ENCODE data around the gene TRNAU1AP. TPM values are rescaled to one million over a fixed set of nuclear protein-coding genes. Genes with fewer than 3 reads are reported as not detected.

Gene TRNAU1AP
- total and polyA plus RNA-seq, 2 of the 13 experiments (the other 11 are each of a cell fraction or from before 2014, with no cell fraction given) = 29.0 to 42.9 TPM

GRCh38 chr1:28581531-28582247 is 28.8 kb downstream of the TRNAU1AP start (continued):
- peak in 1 of 2 experiments; percentile 80; a peak in 2 of 4 replicates for TF ChIP-seq REST (IDR thresholded peaks at IDR 0.05; ENCODE audit: borderline replicate concordance in 1 of 2, low read depth in 1 of 2, low read length in 2 of 2)
- peak; percentile 15; the same call in 1 of the 2 replicates for TF ChIP-seq STAG1 (CRISPR knock-in tag; IDR thresholded peaks at IDR 0.05)
- TF ChIP-seq, protein P1, sequence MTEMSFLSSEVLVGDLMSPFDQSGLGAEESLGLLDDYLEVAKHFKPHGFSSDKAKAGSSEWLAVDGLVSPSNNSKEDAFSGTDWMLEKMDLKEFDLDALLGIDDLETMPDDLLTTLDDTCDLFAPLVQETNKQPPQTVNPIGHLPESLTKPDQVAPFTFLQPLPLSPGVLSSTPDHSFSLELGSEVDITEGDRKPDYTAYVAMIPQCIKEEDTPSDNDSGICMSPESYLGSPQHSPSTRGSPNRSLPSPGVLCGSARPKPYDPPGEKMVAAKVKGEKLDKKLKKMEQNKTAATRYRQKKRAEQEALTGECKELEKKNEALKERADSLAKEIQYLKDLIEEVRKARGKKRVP (CRISPR knock-in tag; IDR thresholded peaks at IDR 0.05) = 0 out of 4 replicates have a peak, but pooled peaks of 1 of the 2 experiments have one; percentile 73
- TF ChIP-seq, protein P2, sequence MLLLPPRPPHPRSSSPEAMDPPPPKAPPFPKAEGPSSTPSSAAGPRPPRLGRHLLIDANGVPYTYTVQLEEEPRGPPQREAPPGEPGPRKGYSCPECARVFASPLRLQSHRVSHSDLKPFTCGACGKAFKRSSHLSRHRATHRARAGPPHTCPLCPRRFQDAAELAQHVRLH (CRISPR knock-in tag; IDR thresholded peaks at IDR 0.05; ENCODE audit: borderline replicate concordance, low read depth) = peak; percentile 93
- TF ChIP-seq DR1 (CRISPR knock-in tag; IDR thresholded peaks at IDR 0.05) = peak; percentile 99
- peak; percentile 15; the same call in 1 of the 2 replicates for TF ChIP-seq NCOR1 (IDR thresholded peaks at IDR 0.05; ENCODE audit: borderline replicate concordance, low read length)
- TF ChIP-seq ZNF432 (CRISPR knock-in tag; IDR thresholded peaks at IDR 0.05; ENCODE audit: borderline replicate concordance) = no peak
- TF ChIP-seq TSC22D2 (CRISPR knock-in tag; IDR thresholded peaks at IDR 0.05; ENCODE audit: borderline replicate concordance) = peak; percentile 93
- no peak; the same call in 1 of the 2 replicates for TF ChIP-seq MTF1 (CRISPR knock-in tag; IDR thresholded peaks at IDR 0.05)
- peak; percentile 64; the same call in 1 of the 2 replicates for TF ChIP-seq JUND (CRISPR knock-in tag; IDR thresholded peaks at IDR 0.05)
- TF ChIP-seq ZC3H13 (CRISPR knock-in tag; IDR thresholded peaks at IDR 0.05) = peak; percentile 69; the same call in 1 of the 2 replicates
- TF ChIP-seq NR2F2 (IDR thresholded peaks at IDR 0.05; ENCODE audit: borderline replicate concordance, low read depth) = peak; percentile 68; the same call in 1 of the 2 replicates
- 0 out of 2 replicates have a peak, but pooled peaks have one; percentile 38 for TF ChIP-seq ZFP36L1 (CRISPR knock-in tag; IDR thresholded peaks at IDR 0.05)
- TF ChIP-seq, protein P3, sequence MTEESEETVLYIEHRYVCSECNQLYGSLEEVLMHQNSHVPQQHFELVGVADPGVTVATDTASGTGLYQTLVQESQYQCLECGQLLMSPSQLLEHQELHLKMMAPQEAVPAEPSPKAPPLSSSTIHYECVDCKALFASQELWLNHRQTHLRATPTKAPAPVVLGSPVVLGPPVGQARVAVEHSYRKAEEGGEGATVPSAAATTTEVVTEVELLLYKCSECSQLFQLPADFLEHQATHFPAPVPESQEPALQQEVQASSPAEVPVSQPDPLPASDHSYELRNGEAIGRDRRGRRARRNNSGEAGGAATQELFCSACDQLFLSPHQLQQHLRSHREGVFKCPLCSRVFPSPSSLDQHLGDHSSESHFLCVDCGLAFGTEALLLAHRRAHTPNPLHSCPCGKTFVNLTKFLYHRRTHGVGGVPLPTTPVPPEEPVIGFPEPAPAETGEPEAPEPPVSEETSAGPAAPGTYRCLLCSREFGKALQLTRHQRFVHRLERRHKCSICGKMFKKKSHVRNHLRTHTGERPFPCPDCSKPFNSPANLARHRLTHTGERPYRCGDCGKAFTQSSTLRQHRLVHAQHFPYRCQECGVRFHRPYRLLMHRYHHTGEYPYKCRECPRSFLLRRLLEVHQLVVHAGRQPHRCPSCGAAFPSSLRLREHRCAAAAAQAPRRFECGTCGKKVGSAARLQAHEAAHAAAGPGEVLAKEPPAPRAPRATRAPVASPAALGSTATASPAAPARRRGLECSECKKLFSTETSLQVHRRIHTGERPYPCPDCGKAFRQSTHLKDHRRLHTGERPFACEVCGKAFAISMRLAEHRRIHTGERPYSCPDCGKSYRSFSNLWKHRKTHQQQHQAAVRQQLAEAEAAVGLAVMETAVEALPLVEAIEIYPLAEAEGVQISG (CRISPR knock-in tag; IDR thresholded peaks at IDR 0.05) = peak; percentile 91
- no peak for TF ChIP-seq ZNF33A (CRISPR knock-in tag; IDR thresholded peaks at IDR 0.05; ENCODE audit: borderline replicate concordance)
- TF ChIP-seq ADNP (CRISPR knock-in tag; IDR thresholded peaks at IDR 0.05) = no peak
- 0 out of 2 replicates have a peak, but pooled peaks have one; percentile 34 for TF ChIP-seq RNF2 (conservative IDR thresholded peaks at IDR 0.05; ENCODE audit: low read depth)
- TF ChIP-seq, protein P4, sequence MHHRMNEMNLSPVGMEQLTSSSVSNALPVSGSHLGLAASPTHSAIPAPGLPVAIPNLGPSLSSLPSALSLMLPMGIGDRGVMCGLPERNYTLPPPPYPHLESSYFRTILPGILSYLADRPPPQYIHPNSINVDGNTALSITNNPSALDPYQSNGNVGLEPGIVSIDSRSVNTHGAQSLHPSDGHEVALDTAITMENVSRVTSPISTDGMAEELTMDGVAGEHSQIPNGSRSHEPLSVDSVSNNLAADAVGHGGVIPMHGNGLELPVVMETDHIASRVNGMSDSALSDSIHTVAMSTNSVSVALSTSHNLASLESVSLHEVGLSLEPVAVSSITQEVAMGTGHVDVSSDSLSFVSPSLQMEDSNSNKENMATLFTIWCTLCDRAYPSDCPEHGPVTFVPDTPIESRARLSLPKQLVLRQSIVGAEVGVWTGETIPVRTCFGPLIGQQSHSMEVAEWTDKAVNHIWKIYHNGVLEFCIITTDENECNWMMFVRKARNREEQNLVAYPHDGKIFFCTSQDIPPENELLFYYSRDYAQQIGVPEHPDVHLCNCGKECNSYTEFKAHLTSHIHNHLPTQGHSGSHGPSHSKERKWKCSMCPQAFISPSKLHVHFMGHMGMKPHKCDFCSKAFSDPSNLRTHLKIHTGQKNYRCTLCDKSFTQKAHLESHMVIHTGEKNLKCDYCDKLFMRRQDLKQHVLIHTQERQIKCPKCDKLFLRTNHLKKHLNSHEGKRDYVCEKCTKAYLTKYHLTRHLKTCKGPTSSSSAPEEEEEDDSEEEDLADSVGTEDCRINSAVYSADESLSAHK (CRISPR knock-in tag; IDR thresholded peaks at IDR 0.05; ENCODE audit: borderline replicate concordance) = peak; percentile 42; the same call in 1 of the 2 replicates
